ENCODE data around the gene TMTC4.

GRCh38 chr13:100657881-100658315 lies 16.7 kb downstream of the TMTC4 start:
- TF ChIP-seq POLR2A (IDR thresholded peaks at IDR 0.05) (no peak), CTCF (IDR thresholded peaks at IDR 0.05) (no peak)
